TTC549 (cell line): ENCODE data around the gene MDP1.

Source experiments
- FAIRE-seq: peaks from 2 replicates; lab custom pipeline; 2012; peaks lifted over from hg19 to GRCh38; lab: Jason Lieb, UNC

MDP1 gene

GRCh38 chr14:24197056-24197450 is 18.8 kb downstream of the MDP1 start:
- FAIRE-seq: no peak

DNA sequence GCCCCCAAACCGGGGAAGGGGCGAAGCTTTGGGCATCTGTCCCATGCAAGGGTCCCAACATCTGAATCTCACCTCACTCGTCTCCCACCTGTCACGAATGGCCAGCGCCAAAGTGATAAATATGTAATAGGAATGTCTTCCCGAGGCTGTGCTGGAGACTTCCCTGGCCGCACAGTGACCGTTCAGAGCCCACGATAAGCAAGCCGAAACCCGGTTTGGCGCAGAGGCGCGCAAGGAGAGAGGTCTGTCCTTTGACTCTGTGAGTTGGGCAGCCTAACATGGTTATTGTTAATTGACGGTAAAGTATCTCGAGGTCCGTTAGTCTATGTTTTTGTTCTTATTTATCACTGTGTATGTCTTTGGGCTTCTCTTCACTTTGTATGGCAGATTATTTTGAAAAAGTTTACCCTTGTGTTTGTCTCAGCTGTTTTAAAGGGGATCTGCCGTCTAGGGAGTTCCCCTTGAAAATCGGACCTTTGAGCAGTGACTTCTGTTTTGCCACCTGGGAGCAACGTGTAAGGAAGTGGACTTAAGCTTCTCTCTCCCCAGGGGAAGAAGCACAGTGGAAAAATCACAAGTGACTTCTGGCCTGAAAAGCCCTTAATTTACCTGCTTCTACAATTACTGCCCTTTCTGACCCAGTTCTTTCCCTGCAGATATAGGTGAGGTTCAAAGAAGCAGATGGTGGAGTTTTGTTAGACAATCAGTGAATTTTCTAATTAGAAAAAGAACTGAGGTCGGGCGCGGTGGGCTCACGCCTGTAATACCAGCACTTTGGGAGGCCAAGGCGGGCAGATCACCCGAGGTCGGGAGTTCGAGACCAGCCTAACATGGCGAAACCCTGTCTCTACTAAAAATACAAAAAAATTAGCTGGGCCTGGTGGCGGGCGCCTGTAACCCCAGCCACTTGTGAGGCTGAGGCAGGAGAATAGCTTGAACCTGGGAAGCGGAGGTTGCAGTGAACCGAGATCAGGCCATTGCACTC is 19.5 kb downstream of the MDP1 start:
- no peak for FAIRE-seq

- FAIRE-seq: no peak
Measured at GRCh38 chr14:24195186-24196070, 20.4 kb downstream of the MDP1 start, which contains the start of gene TM9SF1. TSS of gene TM9SF1 (minus strand) at chr14:24195441. CDS start at chr14:24195019, 422 bp downstream.

GRCh38 chr14:24194873-24195185 is 21.0 kb downstream of the MDP1 start:
- FAIRE-seq: no peak

GRCh38 chr14:24194186-24194872 is 21.5 kb downstream of the MDP1 start:
- no peak for FAIRE-seq

GRCh38 chr14:24192933-24193332 is 22.9 kb downstream of the MDP1 start:
- no peak for FAIRE-seq

DNA sequence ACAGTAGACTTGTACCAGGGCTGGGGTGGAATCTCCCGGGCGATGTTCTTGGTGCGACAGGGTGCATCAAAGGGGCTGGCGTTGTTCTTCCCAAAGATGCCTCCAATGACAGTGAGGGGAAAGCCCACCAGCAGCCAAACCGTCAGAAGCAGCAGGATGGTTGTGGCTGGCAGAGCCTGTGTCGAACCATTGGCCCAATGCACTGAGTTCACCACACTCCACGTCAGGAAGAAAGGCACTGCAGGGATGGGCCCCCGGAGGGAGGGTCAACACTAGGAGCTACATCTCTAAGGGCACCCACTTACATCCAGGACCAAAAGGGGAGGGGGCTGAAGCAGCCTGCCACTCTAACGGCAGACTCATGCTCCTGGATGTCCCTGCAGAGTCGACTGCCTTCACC is 25.4 kb downstream of the MDP1 start:
- no peak for FAIRE-seq

DNA sequence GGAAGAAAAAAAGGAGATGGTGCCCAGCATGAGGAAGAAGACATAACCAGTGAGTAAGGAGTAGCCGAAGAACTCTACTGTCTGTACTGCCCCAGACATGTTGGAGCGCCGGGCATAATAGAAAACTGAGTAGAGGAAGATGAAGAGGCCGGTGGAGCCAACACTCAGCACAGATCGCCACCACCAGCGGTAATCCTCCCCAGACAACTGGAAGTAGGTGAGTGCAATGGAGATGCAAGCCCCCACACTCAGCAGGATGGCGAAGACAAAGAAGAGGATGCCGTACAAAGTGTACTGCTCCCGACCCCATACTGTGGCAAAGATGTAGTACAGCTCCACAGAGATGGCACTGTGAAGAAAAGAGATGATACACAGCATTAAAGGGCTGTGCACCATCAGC is 26.4 kb downstream of the MDP1 start:
- FAIRE-seq: no peak

DNA sequence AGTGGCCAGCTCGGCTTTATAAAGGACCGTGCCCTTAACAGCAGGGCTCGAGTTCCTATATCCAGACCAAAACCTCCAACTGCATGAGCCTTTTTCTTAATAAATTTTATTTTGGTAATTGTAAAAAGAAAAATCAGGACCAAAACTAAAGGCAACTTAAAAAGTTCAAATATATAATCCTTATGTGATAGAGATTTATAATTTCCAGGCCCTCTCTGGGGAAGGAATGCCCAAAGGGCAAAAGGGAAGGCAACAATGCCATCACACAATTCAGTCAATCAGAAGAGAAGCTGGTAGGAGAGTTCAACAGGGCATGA is 26.8 kb downstream of the MDP1 start:
- FAIRE-seq: no peak

DNA sequence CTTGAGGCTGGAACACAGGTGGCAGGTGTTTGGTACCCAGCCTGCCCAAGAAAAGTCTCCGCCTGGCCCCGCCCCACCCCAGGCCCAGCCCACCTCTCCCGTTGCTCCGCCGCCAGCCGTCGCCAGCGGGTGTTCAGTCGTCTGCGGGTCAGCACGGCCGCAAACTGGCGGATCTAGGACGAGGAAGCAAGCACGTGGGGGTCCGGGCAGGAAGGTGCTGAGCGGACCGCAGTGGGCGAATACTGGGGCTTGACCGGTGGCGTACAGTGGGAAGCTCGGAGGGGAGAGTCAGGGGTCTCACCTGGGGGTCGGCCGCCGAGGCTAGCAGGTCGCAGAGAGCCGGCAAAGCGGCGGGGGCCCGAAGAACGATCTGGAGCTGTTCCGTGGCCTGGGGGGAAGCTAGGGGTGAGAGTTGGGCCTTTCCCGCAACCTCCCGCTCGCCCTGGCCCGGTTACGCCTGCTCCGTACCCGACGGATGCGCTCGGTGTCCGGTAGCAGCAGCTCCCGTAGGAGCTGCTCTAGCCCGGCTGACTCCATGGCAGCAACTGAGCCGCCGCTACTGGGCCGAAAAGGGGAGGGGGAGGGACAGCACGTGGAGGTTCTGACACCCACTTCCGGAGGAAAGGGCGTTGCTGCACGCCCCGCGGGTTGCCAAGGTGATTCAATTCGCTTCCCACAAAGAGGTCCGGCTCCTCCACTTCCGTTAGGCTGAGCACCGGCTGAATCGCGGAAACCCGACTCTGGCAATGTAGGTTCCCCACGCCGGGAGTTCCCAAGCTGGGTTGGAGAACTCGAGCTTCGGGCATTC is 27.4 kb downstream of the MDP1 start, which contains the start of gene IPO4:
Gene IPO4, minus strand, starts transcription at position 566 of the 808 bp plus-strand sequence. Its CDS starts 29 bp downstream, at position 537.
- FAIRE-seq: no peak

DNA sequence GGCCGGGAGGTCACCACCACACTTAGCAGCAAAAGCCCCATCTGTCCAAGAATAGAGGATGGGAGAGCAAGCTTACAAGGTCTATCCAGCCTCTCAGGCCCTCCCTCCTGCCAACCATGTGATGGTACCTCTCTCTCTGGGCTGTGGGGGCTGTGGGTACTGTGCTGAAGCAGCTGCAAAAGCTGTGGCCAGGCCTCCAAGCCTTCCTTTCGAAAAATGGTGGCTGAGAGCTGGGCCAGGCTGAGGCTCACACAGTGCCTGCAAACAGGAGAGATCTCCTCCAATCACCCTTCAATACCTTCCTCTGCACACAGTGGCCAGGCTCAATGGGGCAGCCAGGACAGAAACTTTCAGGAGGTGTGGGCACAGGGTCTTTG is 28.3 kb downstream of the MDP1 start:
- no peak for FAIRE-seq

GRCh38 chr14:24186831-24187538 is 28.9 kb downstream of the MDP1 start:
- FAIRE-seq: no peak

- no peak for FAIRE-seq
Measured at GRCh38 chr14:24185741-24186140, 30.1 kb downstream of the MDP1 start.

DNA sequence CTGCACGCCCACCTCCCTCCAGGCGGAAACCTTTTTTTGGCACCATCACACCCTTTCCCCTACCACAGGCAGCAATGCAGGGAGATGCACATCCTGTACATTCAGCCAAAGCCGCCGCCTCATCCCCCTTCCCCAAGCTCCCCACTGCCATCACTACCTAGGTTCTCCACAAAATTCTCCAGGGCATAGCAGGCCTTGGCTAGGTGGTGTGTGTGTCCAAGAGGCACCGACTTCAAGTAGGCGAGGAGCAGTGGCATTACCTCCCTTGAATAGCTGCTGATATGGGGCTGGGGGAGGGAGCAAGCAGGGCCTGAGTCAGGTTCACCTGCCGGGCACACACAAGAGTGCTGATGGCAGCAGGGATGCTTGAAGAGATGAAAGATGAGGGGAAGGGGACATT is 30.8 kb downstream of the MDP1 start:
- no peak for FAIRE-seq

GRCh38 chr14:24184104-24184970 is 31.5 kb downstream of the MDP1 start:
- FAIRE-seq: no peak

DNA sequence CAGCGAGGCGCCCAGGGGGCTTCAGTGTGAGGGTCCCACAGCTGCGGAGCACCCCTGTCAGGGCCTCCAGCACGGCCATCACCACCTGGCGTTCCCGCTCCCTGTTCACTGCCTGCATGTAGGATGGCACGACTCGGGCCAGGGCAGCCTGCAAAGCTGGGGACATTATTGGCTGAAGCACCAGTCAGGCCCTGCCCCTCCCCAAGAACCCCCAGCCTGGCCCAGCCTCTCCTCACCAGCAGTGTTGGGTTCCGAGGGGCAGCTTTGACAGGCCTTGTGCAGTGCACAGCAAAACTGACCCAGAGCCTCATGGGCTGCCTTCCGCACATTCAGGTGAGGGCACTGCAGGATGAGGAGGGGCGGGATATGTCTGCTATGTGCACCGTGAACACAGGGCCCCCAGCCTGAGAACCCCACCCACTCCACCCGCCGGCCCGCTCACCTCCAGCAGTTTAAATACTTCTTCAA is 32.8 kb downstream of the MDP1 start:
- FAIRE-seq: no peak

GRCh38 chr14:24182110-24182882 is 33.6 kb downstream of the MDP1 start:
- FAIRE-seq: no peak

DNA sequence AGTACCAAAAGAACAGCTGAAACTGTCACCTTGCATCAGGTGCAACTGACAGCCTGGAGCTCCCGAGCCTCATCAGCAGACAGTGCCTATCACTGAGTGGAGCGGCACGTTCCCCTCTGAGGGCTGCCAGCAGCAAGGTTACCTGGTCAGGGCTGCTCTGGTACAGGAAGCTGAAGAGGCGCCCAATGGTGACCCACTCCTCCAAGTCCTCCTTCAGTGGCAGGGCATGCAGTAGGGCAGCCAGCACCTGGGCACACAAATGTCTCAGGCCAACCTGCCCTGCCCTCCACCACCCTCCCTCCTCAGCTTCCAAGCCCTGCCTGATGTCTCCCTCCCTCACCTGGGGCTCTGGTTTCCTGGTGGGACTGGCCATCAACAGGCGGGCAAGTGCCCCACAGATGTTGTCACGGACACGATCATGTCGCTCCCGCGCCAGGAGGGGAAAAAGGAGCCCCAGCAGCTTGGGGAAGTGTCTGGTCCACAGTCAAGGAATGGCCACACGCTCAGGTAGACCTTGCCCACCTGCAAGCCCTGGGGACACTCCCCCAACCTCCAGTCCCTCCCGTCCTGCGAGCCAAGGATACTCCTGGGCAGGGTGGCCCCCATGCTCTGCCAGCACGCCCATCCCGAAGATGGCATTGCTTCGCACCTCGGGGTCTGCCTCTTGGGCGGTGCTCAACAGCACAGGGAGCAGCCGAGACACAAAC is 34.3 kb downstream of the MDP1 start:
- FAIRE-seq: no peak
